Measurements from ENCODE around the gene MLXIP. TPM values are rescaled to one million over a fixed set of nuclear protein-coding genes. Genes with fewer than 3 reads are reported as not detected.
"Not testable (repeated sequence)": the region's sequence is repeated elsewhere in the genome, so short reads cannot be mapped to it uniquely, and the experiment has no call there.

The MLXIP gene
- total and polyA plus RNA-seq, 8 donors: 48.1 to 98.7 (median 77.9) TPM

- no peaks in the 10 kb centered on the region for H3K27me3 ChIP-seq
- H3K27ac ChIP-seq: peak overlapping the region in 1 of 2 donors; percentile 34
- intact Hi-C loops (cut with DNase I): no loop called here
- peaks cover 37 to 77% of the 10 kb centered on the region in 2 donors for H3K4me1 ChIP-seq
- DNase-seq: no peak
- H3K9me3 ChIP-seq: no peaks in the 10 kb centered on the region
- ATAC-seq: no peak
- H3K4me3 ChIP-seq: no peak overlapping the region
- no peak for TF ChIP-seq CTCF (IDR thresholded peaks at IDR 0.05)
- H3K36me3 ChIP-seq: no peaks in the 10 kb centered on the region
Observed at GRCh38 chr12:122099856-122100255, 21.3 kb downstream of the MLXIP start.

- intact Hi-C loops (cut with DNase I): no loop called here
- no peaks in the 10 kb centered on the region for H3K36me3 ChIP-seq
- no peak overlapping the region for H3K27ac ChIP-seq
- H3K4me3 ChIP-seq: no peak overlapping the region
- H3K27me3 ChIP-seq: no peaks in the 10 kb centered on the region
- H3K4me1 ChIP-seq: peaks cover 37 to 85% of the 10 kb centered on the region in 2 donors
- no peaks in the 10 kb centered on the region for H3K9me3 ChIP-seq
- DNase-seq (no peak), ATAC-seq (no peak)
- TF ChIP-seq CTCF (IDR thresholded peaks at IDR 0.05): no peak
Observed at GRCh38 chr12:122100568-122100967, 22.0 kb downstream of the MLXIP start.

- no peaks in the 10 kb centered on the region for H3K36me3 ChIP-seq
- no peak overlapping the region for H3K4me3 ChIP-seq
- H3K27me3 ChIP-seq: no peaks in the 10 kb centered on the region
- ATAC-seq: no peak
- intact Hi-C loops (cut with DNase I): no loop called here
- H3K27ac ChIP-seq: no peak overlapping the region
- H3K4me1 ChIP-seq: peaks cover 37 to 88% of the 10 kb centered on the region in 2 donors
- no peak for TF ChIP-seq CTCF (IDR thresholded peaks at IDR 0.05)
- no peak for DNase-seq
- H3K9me3 ChIP-seq: no peaks in the 10 kb centered on the region
Observed at GRCh38 chr12:122102331-122102730, 23.8 kb downstream of the MLXIP start.

- H3K36me3 ChIP-seq: no peaks in the 10 kb centered on the region
- no peaks in the 10 kb centered on the region for H3K9me3 ChIP-seq
- H3K27ac ChIP-seq: peak overlapping the region in 1 of 2 donors; percentile 55
- ATAC-seq (no peak), DNase-seq (no peak)
- H3K4me3 ChIP-seq: no peak overlapping the region
- H3K27me3 ChIP-seq: no peaks in the 10 kb centered on the region
- no peak for TF ChIP-seq CTCF (IDR thresholded peaks at IDR 0.05)
- peaks cover 14 to 88% of the 10 kb centered on the region in 2 donors for H3K4me1 ChIP-seq
- intact Hi-C loops (cut with DNase I): no loop called here
Observed at GRCh38 chr12:122104844-122105243, 26.3 kb downstream of the MLXIP start.

- H3K27ac ChIP-seq: peak overlapping the region in 1 of 2 donors; percentile 55
Observed at GRCh38 chr12:122105496-122105895, 26.9 kb downstream of the MLXIP start.

GRCh38 chr12:122106843-122107242 lies 28.3 kb downstream of the MLXIP start:
- Histone ChIP-seq H3K4me3 (no peak overlapping the region), H3K9me3 (no peaks in the 10 kb centered on the region), H3K4me1 (peaks cover 9 to 77% of the 10 kb centered on the region in 2 donors), H3K36me3 (no peaks in the 10 kb centered on the region), H3K27ac (no peak overlapping the region), H3K27me3 (no peaks in the 10 kb centered on the region)
- DNase-seq: peak in 3 of 4 donors; percentile 47 to 86 (median 81)
- peak; percentile 95 for ATAC-seq
- intact Hi-C loops (cut with DNase I): no loop called here
- TF ChIP-seq CTCF (IDR thresholded peaks at IDR 0.05): no peak

More at GRCh38 chr12:122105496-122105895, 26.9 kb downstream of the MLXIP start:
- H3K27me3 ChIP-seq; intact Hi-C loops (cut with DNase I); H3K36me3 ChIP-seq; ATAC-seq; H3K9me3 ChIP-seq; H3K4me3 ChIP-seq: not testable (repeated sequence)
- DNase-seq: peak in 1 of 4 donors; percentile 30
- peaks cover 14 to 83% of the 10 kb centered on the region in 2 donors for H3K4me1 ChIP-seq

Data from left lung (tissue), 10 donors.